HG02763 (cell line): Measurements from ENCODE around the gene SECTM1.
"Not testable (repeated sequence)": the region's sequence is repeated elsewhere in the genome, so short reads cannot be mapped to it uniquely, and the experiment has no call there.

ENCODE experiments used
- ATAC-seq: cut with Tn5 transposase; IDR thresholded peaks from one replicate; pipeline ENCODE4 v1.9.1; 2021; ENCODE audit warnings: mild to moderate bottlenecking, moderate library complexity; ENCODE audit not compliant: unreplicated experiment

The SECTM1 gene

DNA sequence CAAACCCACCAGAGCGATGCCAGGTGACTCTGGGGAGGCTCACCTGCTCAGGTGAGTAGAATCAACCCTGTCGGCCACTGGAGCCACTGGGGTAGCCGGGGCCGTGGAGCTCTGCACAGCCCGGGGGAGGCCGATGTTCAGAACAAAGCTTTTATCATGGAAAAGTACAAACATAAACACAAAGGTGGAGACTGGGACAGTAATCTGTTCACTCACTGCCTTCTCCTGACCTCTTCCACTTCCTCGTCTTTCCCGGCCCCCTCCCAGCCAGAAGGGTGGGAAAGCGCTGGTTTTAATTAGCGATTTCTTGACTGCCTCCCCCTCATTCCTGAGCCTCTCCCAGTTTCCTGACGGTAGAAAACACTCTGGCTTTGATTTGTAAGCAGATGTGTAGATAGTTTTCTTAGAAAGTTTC is 15.7 kb upstream of the SECTM1 start:
- ATAC-seq: no peak

DNA sequence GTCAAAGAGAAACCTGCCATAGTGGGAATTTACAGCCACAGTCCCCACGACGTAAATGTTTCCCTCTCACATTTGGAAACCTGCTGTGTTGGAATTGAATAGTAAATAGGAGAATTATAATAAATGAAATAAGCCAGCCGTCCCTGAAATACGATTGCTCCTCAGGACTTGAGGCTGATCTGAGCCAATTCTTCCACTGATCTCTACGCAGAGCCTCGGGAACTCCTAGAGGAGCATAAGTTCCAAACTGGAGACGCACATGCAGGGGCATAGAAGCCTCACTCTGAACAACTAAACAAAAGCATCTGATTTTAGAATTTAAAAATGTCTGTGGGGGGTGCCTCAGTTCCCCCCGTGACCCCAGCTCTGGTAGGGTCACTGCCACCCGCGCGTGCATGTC is 15.3 kb upstream of the SECTM1 start:
- ATAC-seq: no peak

DNA sequence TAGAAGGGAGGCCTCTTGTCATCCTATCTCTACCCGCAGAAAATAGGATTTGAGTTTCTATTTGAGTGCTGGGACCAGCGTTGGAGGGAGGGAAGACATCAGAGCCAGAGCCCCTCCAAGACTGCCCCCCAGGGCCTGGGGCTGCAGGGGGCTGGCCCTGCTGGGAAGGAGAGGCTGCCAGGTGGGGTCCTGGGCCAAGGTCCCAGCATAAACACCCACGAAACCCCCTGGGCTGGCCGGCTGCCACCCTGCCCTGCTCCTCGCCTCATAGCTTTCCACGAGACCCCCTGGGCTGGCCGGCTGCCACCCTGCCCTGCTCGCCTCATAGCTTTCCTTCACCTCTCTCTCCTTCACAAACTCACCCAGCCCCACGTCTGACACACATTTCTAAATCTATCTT is 14.9 kb upstream of the SECTM1 start:
- ATAC-seq: no peak

DNA sequence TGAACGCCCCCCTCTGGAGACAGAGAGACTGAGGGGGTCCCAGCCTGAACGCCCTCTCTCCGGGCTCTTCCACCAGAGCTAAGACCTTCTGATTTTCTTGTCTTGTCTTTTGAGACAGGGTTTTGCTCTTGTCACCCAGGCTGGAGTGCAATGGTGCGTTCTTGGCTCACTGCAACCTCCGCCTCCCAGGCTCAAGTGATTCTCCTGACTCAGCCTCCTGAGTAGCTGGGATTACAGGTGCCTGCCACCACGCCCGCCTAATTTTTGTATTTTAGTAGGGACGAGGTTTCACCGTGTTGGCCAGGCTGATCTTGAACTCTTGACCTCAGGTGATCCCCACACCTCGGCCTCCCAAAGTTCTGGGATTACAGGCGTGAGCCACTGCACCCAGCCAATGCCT is 14.4 kb upstream of the SECTM1 start:
- not testable (repeated sequence) for ATAC-seq

DNA sequence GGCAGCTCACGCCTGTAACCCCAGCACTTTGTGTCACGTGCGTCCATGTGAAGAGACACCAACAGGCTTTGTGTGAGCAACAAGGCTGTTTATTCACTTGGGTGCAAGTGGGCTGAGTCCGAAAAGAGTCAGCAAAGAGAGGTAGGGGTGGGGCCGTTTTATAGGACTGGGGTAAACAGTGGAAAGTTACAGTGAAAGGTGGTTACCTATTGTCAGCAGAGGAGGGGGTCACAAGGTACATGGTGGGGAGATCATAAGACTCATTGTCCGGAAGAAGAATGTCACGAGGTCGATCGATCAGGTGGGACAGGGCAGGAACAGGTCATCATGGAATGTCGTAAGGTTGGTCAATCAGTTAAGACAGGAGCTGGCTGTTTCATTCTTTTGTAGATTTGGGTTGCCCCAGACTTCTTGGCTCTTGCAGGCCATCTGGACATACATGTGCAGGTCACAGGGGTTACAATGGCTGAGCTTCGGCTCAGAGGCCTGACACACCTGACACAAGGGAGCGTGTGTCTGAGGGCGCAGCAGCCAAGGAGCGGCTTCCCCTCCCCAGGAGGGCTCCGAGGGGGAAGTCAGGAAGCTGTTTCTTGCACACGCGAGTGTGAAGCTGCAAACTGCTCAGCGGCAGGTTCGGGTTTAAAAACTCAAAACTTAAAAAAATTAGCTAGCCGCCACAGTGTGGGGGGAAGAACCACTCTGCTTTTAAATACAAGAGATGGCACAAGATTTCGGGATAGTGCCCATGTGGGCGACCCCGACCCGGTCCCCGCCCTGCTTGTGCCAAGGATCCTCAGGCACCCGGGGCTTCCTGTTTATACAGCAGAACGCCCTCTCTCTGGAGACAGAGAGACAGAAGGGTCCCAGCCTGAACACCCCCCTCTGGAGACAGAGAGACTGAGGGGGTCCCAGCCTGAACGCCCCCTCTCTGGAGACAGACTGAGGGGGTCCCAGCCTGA is 13.1 kb upstream of the SECTM1 start:
- ATAC-seq: no peak

DNA sequence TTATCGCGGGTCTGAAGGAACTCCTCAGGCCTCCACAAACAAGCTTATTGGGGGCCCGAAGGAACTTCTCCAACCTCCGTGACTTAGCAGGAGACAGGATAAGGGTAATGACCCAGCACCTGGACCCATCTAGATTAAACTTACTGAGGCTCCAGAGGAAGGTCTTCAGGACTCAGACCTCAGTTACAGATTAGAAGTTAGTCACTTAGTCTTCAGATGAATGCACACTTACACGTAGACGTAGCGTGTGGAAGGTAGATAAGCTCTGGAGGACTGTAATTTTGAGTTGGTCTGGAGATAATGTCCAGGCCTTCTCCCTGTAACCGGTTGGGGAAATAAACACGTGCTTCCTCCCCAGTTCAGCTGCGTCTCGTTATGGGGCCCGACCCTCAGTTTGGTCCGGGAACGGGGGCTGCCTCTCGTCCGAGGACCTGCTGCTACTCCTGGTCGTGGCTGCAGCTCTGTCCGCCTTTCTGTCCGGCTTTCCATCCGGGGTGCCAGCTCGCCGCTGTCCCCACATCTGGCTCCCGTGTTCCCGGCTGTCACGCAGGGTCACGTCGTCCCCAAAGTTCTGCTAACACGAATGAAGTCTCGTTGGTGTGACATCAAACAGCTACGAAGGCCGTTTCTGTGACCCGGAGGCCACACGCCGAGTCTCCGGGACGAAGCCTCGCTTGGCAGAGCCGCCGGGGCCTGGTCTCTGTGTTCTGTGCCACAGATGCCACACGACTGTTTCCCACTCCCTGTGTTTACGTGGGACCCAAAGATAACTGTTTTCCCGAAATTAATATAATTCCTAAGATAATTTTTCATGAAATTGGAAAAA is 11.8 kb upstream of the SECTM1 start:
- no peak for ATAC-seq

DNA sequence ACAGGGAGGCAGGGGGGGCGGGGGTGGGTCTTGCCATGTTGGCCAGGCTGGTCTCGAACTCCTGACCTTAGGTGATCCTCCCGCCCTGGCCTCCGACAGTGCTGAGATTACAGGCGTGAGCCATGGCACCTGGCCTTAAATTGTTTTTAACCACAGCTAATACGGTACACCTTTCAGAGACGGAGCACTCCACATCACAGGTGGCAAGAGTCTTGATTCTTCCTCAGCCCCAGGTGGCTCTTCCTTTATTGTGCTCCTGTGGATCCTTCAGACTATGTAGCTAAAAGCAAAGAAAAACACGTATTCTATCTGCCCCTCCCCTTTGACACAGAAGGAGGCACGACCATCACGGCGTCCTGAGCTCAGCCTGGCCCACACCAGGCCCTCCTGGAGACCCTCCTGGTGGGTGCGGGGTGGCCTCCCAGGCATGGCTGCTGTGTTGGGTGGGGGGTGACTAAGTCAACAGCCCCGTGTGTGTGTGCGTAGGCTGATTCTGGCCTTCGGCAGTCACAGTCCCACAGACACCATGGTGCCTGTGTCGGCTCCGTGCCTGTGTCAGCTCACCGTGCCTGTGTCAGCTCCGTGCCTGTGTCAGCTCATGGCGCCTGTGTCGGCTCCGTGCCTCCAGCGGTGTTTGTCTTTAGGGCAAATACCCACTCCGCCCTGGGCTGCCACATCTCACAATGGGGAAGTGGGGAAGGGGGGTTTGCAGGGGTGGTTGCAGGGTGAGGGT is 10.8 kb upstream of the SECTM1 start:
- ATAC-seq: no peak

DNA sequence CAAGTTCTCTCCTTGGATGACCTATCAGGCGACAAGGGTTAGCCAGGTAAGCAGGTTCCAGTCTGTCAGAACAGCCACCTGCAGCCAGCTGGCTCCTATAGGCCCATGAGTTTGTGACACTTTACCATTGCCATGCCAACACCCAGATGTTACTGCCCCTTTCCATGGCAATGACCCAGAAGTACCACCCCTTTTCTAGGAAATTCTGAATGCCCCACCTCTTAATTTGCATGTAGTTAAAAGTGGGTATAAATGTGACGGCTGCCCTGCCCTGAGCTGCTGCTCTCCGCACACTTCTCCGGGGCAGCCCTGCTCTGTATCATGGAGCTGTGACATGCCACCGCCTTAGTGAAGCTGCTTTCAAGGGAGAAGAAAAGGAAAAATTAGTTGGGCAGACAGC is 10.0 kb upstream of the SECTM1 start:
- no peak for ATAC-seq

DNA sequence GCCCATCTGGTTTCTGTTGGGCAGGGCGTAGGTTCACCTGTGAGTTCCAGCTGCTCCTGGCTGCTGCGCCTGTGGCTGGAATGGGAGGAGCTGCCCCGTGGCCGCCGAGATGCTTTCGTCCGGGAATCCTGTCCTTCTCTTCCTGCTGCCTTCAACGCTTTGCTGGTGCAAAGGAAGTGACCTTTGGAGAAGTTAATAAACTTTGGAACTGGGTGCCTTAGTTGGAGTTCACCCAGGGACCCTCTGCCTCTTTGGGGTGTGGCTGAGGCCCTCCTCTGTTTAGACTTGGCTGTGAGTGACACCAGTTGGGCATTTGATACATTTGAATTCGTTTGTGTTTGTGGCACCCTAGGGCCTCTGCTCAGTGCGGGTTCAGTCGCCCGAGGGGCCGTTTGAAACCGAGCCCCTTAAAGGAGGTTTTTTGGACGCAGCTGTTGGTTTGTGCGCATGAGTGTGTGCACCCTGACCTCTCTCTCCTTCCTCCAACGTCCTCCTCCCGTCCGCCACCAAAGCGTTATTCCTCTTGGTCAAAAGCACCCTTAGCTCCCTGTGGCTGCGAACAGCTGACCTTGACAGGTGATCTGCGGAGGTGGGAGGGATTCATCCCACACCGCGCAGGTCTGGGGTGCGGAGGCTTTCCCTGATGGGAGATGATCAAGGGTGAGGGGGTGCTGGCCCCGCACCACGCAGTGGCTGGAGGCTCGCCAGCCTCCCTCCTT is 9.0 kb upstream of the SECTM1 start:
- no peak for ATAC-seq

DNA sequence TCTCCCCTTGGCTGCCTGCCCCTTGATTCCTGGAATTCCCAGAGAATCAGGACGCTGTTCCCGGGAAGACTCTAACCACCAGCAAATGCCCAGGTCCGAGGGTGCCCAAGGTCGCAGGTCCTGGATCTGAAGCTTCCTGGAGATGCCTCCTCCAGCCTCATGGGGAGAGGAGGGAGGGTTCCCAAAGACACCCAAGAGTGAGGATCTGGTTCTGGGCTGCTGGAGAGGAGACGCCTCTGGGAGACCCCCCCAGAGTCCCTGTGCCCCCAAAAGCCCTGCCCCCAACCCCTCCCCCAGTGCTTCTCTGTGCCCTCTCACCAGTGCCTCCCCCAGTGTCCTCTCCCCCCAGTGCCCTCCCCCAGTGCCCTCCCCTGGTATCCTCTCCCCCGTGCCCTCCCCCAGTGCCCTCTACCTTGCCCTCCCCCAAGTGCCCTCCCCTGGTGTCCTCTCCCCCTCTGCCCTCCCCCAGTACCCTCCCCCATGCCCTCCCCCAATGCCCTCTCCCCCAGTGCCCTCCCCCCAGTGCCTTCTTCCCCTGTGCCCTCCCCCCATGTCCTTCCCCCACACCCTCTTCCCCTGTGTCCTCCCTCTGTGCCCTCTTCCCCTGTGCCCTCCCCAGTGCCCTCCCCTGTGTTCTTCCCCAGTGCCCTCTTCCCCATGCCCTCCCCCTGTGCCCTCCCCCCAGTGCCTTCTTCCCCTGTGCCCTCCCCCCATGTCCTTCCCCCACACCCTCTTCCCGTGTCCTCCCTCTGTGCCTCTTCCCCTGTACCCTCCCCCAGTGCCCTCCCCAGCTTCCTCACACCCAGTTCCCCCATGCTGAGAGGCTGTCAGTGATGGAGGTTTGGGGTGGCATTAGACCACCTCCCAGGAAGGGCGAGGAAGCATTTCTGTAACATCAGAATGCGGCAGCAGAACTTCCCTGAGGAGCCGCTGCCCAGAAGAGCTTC is 6.3 kb upstream of the SECTM1 start:
- ATAC-seq: no peak

DNA sequence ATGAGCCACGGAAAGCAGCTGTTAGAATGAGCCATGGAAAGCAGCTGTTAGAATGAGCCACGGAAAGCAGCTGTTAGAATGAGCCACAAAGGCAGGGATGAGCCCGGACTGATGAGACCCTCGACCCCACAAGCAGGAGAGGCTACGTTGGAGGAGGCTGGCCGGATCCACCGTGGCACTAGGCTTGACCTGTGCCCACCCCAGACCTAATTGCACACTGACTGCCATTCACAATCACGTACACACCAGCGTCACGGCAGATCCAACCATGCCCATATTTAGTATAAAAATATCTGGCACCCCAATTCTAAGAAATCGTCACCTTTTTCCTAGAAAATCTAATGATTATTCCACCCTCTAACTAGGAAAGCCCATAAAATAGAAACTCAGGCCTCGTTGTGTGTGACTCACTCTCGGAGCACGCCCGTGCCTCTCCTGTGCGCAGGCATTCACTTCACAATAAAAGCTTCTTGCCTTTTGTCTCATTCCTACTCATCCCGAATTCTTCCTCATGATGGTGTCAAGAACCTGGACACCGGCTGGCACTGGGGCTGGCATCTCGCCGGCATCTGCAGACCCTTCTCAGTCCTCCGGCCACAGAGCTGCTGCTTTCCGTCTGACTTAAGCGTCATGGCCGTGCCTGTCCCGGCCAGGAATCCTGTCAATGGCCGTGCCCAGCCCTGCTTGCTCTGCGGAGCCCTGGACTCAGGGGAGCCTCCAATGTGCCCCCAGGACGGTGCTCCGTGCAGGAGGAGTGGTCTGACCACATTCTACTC is 5.5 kb upstream of the SECTM1 start:
- no peak for ATAC-seq

DNA sequence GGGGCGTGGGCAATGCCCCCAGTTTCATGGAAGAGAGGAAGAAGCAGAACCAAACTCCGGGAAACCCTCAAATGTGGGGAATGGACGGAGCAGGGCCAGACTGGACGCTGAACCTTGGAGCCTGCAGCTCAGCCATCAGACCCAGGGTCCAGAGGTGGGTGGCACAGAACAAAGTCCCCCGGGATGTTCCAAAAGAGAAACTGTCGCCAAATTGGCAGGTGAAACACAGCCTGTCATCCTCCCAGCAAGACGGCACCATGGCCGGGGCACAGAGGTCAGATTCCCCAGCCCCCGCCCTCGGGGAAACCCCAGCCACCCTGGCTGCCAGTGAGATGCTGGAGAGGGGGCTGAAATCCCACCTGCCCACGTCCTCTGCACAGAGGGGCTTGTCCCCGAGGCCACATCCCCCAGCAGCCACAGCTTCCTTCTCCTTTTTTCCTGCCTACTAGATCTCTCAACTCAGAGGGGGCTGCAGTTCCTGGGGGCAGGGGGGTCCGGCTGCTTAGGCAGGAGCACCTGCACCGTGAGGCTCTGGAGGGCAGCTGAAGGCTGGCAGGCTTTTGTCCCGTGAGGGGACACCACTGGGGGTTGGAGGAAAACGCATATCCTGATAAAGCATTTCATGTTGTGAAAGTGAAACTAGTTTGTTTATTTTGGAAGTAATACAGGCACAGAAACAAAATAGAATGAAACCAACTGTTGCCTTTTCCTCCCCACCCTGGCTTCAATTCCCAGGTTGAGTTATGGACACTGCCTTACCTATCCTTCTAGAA is 1.2 kb upstream of the SECTM1 start:
- ATAC-seq: no peak

DNA sequence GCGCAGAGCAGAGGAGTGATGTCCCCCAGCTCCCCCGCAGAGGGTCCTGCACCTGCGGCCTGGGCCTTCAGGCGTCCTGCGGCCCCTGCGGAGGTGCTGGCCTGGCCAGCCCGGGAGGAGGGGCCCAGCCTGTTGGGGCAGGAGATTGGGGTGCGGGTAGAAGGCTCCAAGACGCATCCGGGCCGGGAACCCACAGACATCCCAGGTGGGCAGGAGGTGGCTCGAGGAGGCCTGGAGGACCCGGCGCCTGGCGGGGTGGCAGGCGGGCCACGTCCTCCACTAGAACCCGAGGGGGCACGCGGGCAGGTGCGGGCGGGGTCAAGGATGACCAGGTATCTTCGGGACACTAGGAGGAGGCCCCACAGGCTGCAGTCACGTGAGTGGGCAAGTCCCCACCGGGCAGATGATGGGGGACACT is 647 bp upstream of the SECTM1 start:
- ATAC-seq: no peak

DNA sequence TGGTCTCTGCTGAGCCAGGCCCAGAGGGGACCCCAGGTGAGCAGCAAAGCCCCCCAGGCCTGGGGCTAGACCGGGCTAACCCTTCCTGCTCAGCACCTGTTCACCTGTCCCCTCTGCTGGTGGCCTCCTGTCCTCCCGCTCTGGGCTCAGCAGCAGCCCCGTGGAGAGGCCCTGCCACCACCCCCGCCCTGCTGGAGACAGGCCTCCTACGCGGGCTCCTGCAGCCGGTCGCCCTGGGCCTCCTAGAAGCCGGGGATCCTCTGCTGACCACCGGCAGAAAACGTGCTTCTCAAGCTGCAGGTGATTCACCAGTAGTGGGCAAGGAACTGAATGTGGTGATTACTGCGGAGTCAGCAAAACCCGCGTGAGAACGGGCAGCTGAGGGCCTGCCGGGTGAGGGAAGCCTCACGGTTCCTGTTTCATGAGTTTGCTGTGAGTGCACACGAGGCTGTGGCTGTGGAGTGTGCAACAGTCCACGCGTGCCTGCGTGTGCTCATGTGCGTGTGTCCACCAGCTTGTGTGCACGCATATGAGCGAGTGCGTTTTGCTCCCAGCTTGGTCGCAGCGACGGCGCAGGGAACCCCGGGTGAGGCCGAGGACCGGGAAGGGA is 792 bp downstream of the SECTM1 start:
- ATAC-seq: no peak

DNA sequence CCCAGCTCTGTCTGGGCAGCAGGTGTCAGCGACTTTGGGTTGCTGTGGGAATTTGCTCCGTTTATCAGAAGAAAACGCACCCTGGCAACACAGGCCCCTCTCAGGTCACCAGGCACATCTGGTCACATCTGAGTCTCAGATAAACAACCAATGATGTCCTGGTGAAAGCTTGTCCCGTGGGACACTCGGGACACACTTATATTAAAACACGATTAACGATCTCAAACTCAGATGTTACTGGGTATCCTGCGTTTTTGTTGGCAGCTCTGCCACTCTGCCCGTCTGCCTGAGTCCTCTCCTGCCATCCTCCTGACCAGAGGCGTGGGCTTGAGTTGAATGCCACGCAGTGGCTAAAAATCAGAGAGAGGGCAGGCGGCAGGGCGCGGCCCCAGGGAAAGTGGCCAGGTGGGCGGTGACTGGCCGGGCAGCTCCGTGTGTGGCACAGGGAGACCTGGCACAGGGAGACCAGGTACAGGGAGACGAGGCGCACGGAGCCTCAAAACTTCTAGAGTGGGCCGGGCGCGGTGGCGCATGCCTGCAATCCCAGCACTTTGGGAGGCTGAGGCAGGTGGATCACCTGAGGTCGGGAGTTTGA is 2.1 kb downstream of the SECTM1 start:
- ATAC-seq: no peak

DNA sequence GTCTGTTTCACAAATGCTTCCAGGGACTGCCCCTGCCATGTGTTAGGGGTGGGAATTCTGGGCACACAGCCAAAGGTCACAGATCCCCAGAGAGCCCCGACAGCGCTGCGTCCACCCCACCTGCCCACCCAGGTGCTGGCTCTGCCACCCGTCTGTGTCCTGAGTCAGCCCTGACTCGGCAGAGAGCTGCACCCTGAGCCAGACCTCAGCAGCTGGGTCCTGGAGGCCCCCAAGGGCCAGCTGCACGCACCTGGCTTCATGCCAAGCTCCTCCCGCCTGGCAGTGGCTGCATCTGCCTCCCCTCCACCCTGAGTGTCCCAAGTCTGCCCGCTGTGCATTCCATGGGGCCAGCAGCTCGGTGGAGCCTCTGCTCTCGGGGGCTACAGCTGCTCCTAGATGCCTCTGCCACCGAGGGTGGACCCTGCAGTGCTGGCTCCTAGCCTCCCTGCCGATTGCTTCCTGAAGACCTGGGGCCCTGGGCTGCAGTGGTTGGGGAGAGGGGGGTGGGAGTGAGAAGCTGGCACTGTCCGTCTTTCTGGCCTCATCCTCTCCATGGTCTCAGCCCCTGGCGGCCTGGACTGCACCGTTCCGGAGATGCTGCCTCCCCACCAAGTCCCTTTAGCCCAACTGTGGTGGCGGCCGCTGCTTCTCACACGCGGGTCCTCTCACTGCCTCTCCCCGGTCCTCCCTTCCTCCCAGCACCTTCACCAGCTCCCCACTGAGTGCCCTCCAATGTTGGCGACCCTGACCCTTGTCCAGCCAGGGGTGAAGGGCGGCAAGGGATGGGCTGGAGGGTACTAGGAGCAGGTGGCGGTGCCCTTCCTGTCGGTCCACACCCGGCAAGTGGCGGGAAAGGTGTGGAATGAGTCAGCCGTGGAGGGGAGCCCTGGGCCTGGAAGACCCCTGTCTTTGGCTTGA is 3.0 kb downstream of the SECTM1 start:
- ATAC-seq: no peak
